Mesangial cell (primary cell): ENCODE data around the gene LRGUK. TPM values are rescaled to one million over a fixed set of nuclear protein-coding genes. Genes with fewer than 3 reads are reported as not detected.

Source experiments
- total RNA-seq: library from RNA; depleted of rRNA; stranded (reverse); fragments of >200 nt; gene quantifications from 2 replicates; pipeline ENCODE4 v1.2.3, GENCODE V29; 2015

The LRGUK gene
- total RNA-seq = 0.13 and 0.16 TPM in 2 replicates

GRCh38 chr7:134126966-134127848 is at the start of gene LRGUK:
Gene LRGUK (plus strand): TSS chr7:134127340. CDS start chr7:134127368, 28 bp downstream.

Other genes with a start within 250 kb of the LRGUK start
- gene SLC35B4, start 189.6 kb downstream of the LRGUK start, total RNA-seq = 9.0 and 12.1 TPM in 2 replicates